H9 (cell line): ENCODE results near the gene IREB2. TPM values are rescaled to one million over a fixed set of nuclear protein-coding genes. Genes with fewer than 3 reads are reported as not detected.

Experiments used
- DNase-seq: peaks from one replicate; pipeline ENCODE4 v3.0.0-alpha.2; 2017
- H2AFZ ChIP-seq: one replicate; pipeline ENCODE4 v1.6.1; 2013; ENCODE audit warnings: mild to moderate bottlenecking, low read length, control low read depth, moderate library complexity
- H2AK5ac ChIP-seq: 2 replicates; pipeline ENCODE4 v1.6.1; 2013; ENCODE audit warnings: low read length, control low read depth, mixed read lengths; ENCODE audit not compliant: insufficient read length
- H2BK120ac ChIP-seq: one replicate; pipeline ENCODE4 v1.6.1; 2013; ENCODE audit warnings: low read depth, mild to moderate bottlenecking, low read length, control low read depth, inconsistent platforms; ENCODE audit not compliant: poor library complexity, severe bottlenecking
- H2BK12ac ChIP-seq: 2 replicates; pipeline ENCODE4 v1.6.1; 2013; ENCODE audit warnings: low read length, control low read depth, mixed read lengths, low read depth; ENCODE audit not compliant: insufficient read length
- H2BK15ac ChIP-seq: 2 replicates; pipeline ENCODE4 v1.6.1; 2013; ENCODE audit warnings: low read depth, low read length, control low read depth
- H2BK20ac ChIP-seq: one replicate; pipeline ENCODE4 v1.6.1; 2013; ENCODE audit warnings: low read depth, mild to moderate bottlenecking, low read length, control low read depth, inconsistent platforms; ENCODE audit not compliant: poor library complexity, severe bottlenecking
- H2BK5ac ChIP-seq: 2 replicates; pipeline ENCODE4 v1.6.1; 2013; ENCODE audit warnings: low read length, control low read depth, mixed read lengths; ENCODE audit not compliant: insufficient read length
- H3K14ac ChIP-seq: 2 replicates; pipeline ENCODE4 v1.6.1; 2013; ENCODE audit warnings: low read length, control low read depth; ENCODE audit not compliant: insufficient read depth
- H3K18ac ChIP-seq: 2 replicates; pipeline ENCODE4 v1.6.1; 2013; ENCODE audit warnings: low read depth, mild to moderate bottlenecking, mixed read lengths, low read length, control low read depth; ENCODE audit not compliant: insufficient read length
- H3K23ac ChIP-seq: 2 replicates; pipeline ENCODE4 v1.6.1; 2013; ENCODE audit warnings: low read length, control low read depth, mixed read lengths, low read depth; ENCODE audit not compliant: insufficient read length
- H3K23me2 ChIP-seq: 2 replicates; pipeline ENCODE4 v1.6.1; 2013; ENCODE audit warnings: low read depth, mild to moderate bottlenecking, mixed read lengths, low read length, control low read depth; ENCODE audit not compliant: insufficient read length, poor library complexity, severe bottlenecking
- H3K27ac ChIP-seq: 2 replicates; pipeline ENCODE4 v1.5.1; 2013; ENCODE audit warnings: low read length, control low read depth, mixed read lengths, low read depth; ENCODE audit not compliant: insufficient read length
- H3K27me3 ChIP-seq: 2 replicates; pipeline ENCODE4 v1.6.1; 2013; ENCODE audit warnings: low read length, control low read depth, inconsistent platforms; ENCODE audit not compliant: insufficient read depth
- H3K4ac ChIP-seq: 2 replicates; pipeline ENCODE4 v1.6.1; 2013; ENCODE audit warnings: low read depth, mild to moderate bottlenecking, control low read depth, inconsistent platforms, low read length, moderate library complexity
- H3K4me1 ChIP-seq: 2 replicates; pipeline ENCODE4 v1.6.1; 2013; ENCODE audit warnings: low read length, control low read depth, inconsistent platforms; ENCODE audit not compliant: insufficient read depth
- H3K4me2 ChIP-seq: 2 replicates; pipeline ENCODE4 v1.6.1; 2013; ENCODE audit warnings: low read length, control low read depth, mixed read lengths; ENCODE audit not compliant: insufficient read length, insufficient read depth
- H3K56ac ChIP-seq: 2 replicates; pipeline ENCODE4 v1.6.1; 2013; ENCODE audit warnings: low read depth, mild to moderate bottlenecking, mixed read lengths, low read length, control low read depth; ENCODE audit not compliant: insufficient read length
- H3K79me1 ChIP-seq: 2 replicates; pipeline ENCODE4 v1.6.1; 2013; ENCODE audit warnings: low read depth, mild to moderate bottlenecking, moderate library complexity, low read length, control low read depth, inconsistent platforms; ENCODE audit not compliant: insufficient read depth, poor library complexity, severe bottlenecking
- H3K79me2 ChIP-seq: 2 replicates; pipeline ENCODE4 v1.6.1; 2013; ENCODE audit warnings: low read length, control low read depth, inconsistent platforms; ENCODE audit not compliant: insufficient read depth
- H3K9ac ChIP-seq: 2 replicates; pipeline ENCODE4 v1.6.1; 2013; ENCODE audit warnings: low read length, control low read depth, mixed read lengths; ENCODE audit not compliant: insufficient read length; ENCODE audit errors: extremely low read depth
- H3K9me3 ChIP-seq: one replicate; pipeline ENCODE4 v1.6.1; 2013; ENCODE audit warnings: low read depth, low read length, inconsistent platforms; ENCODE audit not compliant: control insufficient read depth
- H3T11ph ChIP-seq: one replicate; pipeline ENCODE4 v1.6.1; 2013; ENCODE audit warnings: mild to moderate bottlenecking, low read length, control low read depth, inconsistent platforms
- H4K20me1 ChIP-seq: one replicate; pipeline ENCODE4 v1.6.1; 2013; ENCODE audit not compliant: control insufficient read depth, insufficient read length, insufficient read depth
- H4K5ac ChIP-seq: 2 replicates; pipeline ENCODE4 v1.6.1; 2013; ENCODE audit warnings: low read depth, mild to moderate bottlenecking, mixed read lengths, low read length, control low read depth; ENCODE audit not compliant: insufficient read length
- H4K8ac ChIP-seq: replicated peaks from 2 replicates; pipeline ENCODE4 v1.6.1; 2013; ENCODE audit warnings: low read length, control low read depth, mixed read lengths, low read depth; ENCODE audit not compliant: insufficient read length
- H4K91ac ChIP-seq: 2 replicates; pipeline ENCODE4 v1.6.1; 2013; ENCODE audit warnings: low read depth, mild to moderate bottlenecking, moderate library complexity, mixed read lengths, low read length, control low read depth; ENCODE audit not compliant: insufficient read length
- H3K27ac Mint-ChIP-seq, 3 experiments: 2 replicates in 2 of 3; 3 replicates in 1 of 3; pipeline ENCODE4 v1.8.0; 2020 to 2021; ENCODE audit warnings: mixed read lengths in 3 of 3, mild to moderate bottlenecking in 1 of 3, moderate library complexity in 1 of 3
- H3K27me3 Mint-ChIP-seq: 2 replicates; pipeline ENCODE4 v1.8.0; 2021; ENCODE audit warnings: low read depth, mild to moderate bottlenecking, moderate library complexity, mixed read lengths
- H3K36me3 Mint-ChIP-seq, 3 experiments: 2 replicates in 2 of 3; 3 replicates in 1 of 3; pipeline ENCODE4 v1.8.0; 2020 to 2021; ENCODE audit warnings: low read depth in 3 of 3, mixed read lengths in 3 of 3; ENCODE audit not compliant: insufficient read depth in 1 of 3
- H3K4me1 Mint-ChIP-seq, 2 experiments: 2 replicates each; pipeline ENCODE4 v1.8.0; 2020; ENCODE audit warnings: mixed read lengths in 2 of 2
- H3K4me3 Mint-ChIP-seq, 2 experiments: 2 replicates in 1 of 2; 3 replicates in 1 of 2; pipeline ENCODE4 v1.8.0; 2020 to 2021; ENCODE audit warnings: mild to moderate bottlenecking in 2 of 2, mixed read lengths in 2 of 2, moderate library complexity in 1 of 2
- H3K9me3 Mint-ChIP-seq, 2 experiments: 2 replicates in 1 of 2; 3 replicates in 1 of 2; pipeline ENCODE4 v1.8.0; 2020; ENCODE audit warnings: mild to moderate bottlenecking in 2 of 2, mixed read lengths in 2 of 2, moderate library complexity in 1 of 2
- WGBS: extraction: QIAGEN DNeasy Blood & Tissue Kit; methylation state at CpG from one replicate; pipeline ENCODE4 v1.1.7; 2013; ENCODE audit warnings: missing lambda C conversion rate, low lambda C conversion rate, mixed read lengths; ENCODE audit not compliant: insufficient read length; ENCODE audit errors: extremely low coverage; 5-methylcytosine and 5-hydroxymethylcytosine counted together
- total RNA-seq: library from RNA; stranded (reverse); gene quantifications from 2 replicates; pipeline ENCODE4 v1.2.1, GENCODE V29; 2021
- TF ChIP-seq, protein P1 (sequence below): fragments of 200-600 bp; sonication (generic); conservative IDR thresholded peaks from 3 replicates; pipeline ENCODE4 v1.8.0; 2021; ENCODE audit warnings: antibody characterized with exemption, mild to moderate bottlenecking

The IREB2 gene
- total RNA-seq, 1 experiment from 2014 or later, result 87.6 TPM

DNA sequence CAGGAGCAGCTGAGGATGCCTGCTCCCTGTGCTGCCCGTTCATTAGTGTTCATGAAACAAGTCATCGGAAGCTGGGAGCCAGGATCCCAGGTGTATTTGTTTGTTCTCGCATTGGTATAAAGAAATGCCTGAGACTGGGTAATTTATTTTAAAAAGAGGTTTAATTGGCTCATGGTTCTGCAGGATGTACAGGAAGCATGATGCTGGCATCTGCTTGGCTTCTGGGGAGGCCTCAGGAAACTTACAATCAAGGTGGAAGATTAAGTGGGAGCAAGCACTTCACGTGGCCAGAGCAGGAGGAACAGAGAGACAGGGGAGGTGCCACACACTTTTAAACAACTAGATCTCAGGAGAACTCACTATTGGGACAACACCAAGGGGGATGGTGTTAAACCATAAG, 63.8 kb downstream of the IREB2 start:
- H3K4me2 ChIP-seq, result no peak overlapping the region
- H4K91ac ChIP-seq, result no peak overlapping the region
- TF ChIP-seq, protein P1, sequence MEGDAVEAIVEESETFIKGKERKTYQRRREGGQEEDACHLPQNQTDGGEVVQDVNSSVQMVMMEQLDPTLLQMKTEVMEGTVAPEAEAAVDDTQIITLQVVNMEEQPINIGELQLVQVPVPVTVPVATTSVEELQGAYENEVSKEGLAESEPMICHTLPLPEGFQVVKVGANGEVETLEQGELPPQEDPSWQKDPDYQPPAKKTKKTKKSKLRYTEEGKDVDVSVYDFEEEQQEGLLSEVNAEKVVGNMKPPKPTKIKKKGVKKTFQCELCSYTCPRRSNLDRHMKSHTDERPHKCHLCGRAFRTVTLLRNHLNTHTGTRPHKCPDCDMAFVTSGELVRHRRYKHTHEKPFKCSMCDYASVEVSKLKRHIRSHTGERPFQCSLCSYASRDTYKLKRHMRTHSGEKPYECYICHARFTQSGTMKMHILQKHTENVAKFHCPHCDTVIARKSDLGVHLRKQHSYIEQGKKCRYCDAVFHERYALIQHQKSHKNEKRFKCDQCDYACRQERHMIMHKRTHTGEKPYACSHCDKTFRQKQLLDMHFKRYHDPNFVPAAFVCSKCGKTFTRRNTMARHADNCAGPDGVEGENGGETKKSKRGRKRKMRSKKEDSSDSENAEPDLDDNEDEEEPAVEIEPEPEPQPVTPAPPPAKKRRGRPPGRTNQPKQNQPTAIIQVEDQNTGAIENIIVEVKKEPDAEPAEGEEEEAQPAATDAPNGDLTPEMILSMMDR, result no peak
- peaks cover 3 to 4% of the 10 kb centered on the region in 2 experiments; a peak in 2 of 4 replicates for H3K4me1 Mint-ChIP-seq
- no peak overlapping the region for H2BK20ac ChIP-seq
- H3K23me2 ChIP-seq, result peaks cover under 1% of the 10 kb centered on the region
- no peak overlapping the region for H2BK120ac ChIP-seq
- H3K4me1 ChIP-seq, result no peaks in the 10 kb centered on the region
- H2BK12ac ChIP-seq, result no peak overlapping the region
- H2BK15ac ChIP-seq, result no peak overlapping the region
- no peak overlapping the region for H3K56ac ChIP-seq
- H3K23ac ChIP-seq, result no peak overlapping the region
- H3K9me3 Mint-ChIP-seq, result peaks cover 6 to 10% of the 10 kb centered on the region in 2 experiments
- no peak overlapping the region for H4K5ac ChIP-seq
- WGBS, result no CpG with 5 or more reads among the region's 4 CpGs
- no peaks in the 10 kb centered on the region for H3K9me3 ChIP-seq
- no peaks in the 10 kb centered on the region; the same call in 1 of the 2 replicates for H3K79me2 ChIP-seq
- H2AFZ ChIP-seq, result no peak overlapping the region
- H3K27ac ChIP-seq, result no peak overlapping the region
- H2BK5ac ChIP-seq, result no peak overlapping the region
- no peaks in the 10 kb centered on the region for H4K20me1 ChIP-seq
- H3K9ac ChIP-seq, result no peak overlapping the region
- peaks cover 32 to 50% (median 47%) of the 10 kb centered on the region in 3 experiments for H3K36me3 Mint-ChIP-seq
- H3K79me1 ChIP-seq, result no peaks in the 10 kb centered on the region
- H3K27me3 ChIP-seq, result no peaks in the 10 kb centered on the region
- H3K4ac ChIP-seq, result no peak overlapping the region
- no peak overlapping the region for H2AK5ac ChIP-seq
- no peak overlapping the region for H4K8ac ChIP-seq
- H3K27me3 Mint-ChIP-seq, result peaks cover 6% of the 10 kb centered on the region
- H3K18ac ChIP-seq, result no peak overlapping the region
- no peak overlapping the region for H3K14ac ChIP-seq
- DNase-seq, result no peak
- no peak overlapping the region; a peak in 1 of 7 replicates for H3K27ac Mint-ChIP-seq
- H3K4me3 Mint-ChIP-seq, result no peak overlapping the region
- H3T11ph ChIP-seq, result no peak overlapping the region
